GM12872 (cell line): Measurements from ENCODE around the gene RSPH6A.

Experiments used
- CTCF ChIP-seq: IDR thresholded peaks from 3 replicates; pipeline ENCODE4 v1.5.1; 2011; ENCODE audit warnings: low read depth, mild to moderate bottlenecking, low read length, moderate library complexity; ENCODE audit not compliant: insufficient read depth

The RSPH6A gene

GRCh38 chr19:45819769-45820168, 4.7 kb upstream of the RSPH6A start:
- no peak for TF ChIP-seq CTCF

GRCh38 chr19:45817725-45818301, 2.7 kb upstream of the RSPH6A start:
- TF ChIP-seq CTCF = no peak

- peak; percentile 96 for TF ChIP-seq CTCF
Measured at GRCh38 chr19:45817010-45817724, 2.1 kb upstream of the RSPH6A start.

- no peak for TF ChIP-seq CTCF
Measured at GRCh38 chr19:45816236-45817009, 1.3 kb upstream of the RSPH6A start.

GRCh38 chr19:45815481-45816216, 541 bp upstream of the RSPH6A start:
- no peak for TF ChIP-seq CTCF

- TF ChIP-seq CTCF = no peak
Measured at GRCh38 chr19:45814166-45814780, 835 bp downstream of the RSPH6A start.
